ENCODE results near the gene NUP93. TPM values are rescaled to one million over a fixed set of nuclear protein-coding genes. Genes with fewer than 3 reads are reported as not detected.

NUP93 gene
- polyA plus RNA-seq, 1 of the 3 experiments (the other 2 are of a cell fraction), result 43.1 TPM

DNA sequence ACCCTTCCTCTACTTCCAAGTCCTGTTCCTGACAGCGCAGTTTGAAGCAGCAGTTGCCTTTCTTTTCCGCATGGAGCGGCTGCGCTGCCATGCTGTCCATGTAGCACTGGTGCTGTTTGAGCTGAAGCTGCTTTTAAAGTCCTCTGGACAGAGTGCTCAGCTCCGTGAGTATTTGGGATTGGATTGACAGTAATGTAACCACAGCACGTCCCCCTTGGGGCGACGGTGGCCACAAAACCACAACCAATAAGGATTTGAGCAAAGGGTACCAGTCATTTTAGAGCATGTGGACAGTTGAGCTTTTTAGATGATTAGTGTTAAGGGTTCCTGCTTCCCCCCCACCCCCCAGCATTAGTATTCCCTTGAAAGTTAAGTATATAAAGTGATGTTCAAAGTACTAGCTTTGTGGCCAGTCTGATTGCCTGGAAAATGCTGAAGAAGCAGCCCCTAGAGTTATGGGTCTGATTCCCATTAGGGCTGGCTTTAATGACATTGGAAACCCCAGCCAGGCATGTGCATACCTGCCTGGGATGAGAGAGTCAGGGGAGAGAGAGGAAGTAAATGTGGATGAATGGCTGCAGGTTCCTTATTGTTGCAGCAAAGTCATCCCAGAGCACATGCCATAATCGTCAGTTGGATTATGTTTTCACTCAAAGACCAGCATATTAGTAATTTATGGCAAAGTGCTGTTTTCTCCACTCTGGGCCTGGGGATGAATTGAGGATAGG is 103.5 kb downstream of the NUP93 start:
- Histone ChIP-seq H2AFZ (ENCODE audit: low read depth) (no peak overlapping the region), H3K4me1 (ENCODE audit: control insufficient read depth in 1 of 2, insufficient read depth in 2 of 2, low read depth in 1 of 2, low read length in 1 of 2) (peaks cover 0 to 6% of the 10 kb centered on the region in 2 experiments; a peak in 1 of 4 replicates), H3K4me2 (no peak overlapping the region), H3K36me3 (replicated peaks in 1 of 2; ENCODE audit: control insufficient read depth in 1 of 2, insufficient read depth in 2 of 2, low read length in 1 of 2) (peaks cover 38 to 60% of the 10 kb centered on the region in 2 experiments), H3F3A (replicated peaks; ENCODE audit: insufficient read depth) (no peaks in the 10 kb centered on the region), H3K9ac (no peak overlapping the region), H4K20me1 (ENCODE audit: insufficient read depth) (no peaks in the 10 kb centered on the region), H3K27ac (ENCODE audit: low read depth in 2 of 2, low read length in 1 of 2) (no peak overlapping the region), H3K9me3 (no peaks in the 10 kb centered on the region), H3K79me2 (ENCODE audit: insufficient read depth) (no peaks in the 10 kb centered on the region), H3K9me2 (no peaks in the 10 kb centered on the region), H3K27me3 (ENCODE audit: insufficient read depth) (no peaks in the 10 kb centered on the region), H3K4me3 (ENCODE audit: low read depth in 2 of 2, low read length in 1 of 2) (no peak overlapping the region)
- no peak for DNase-seq
- ChIA-PET CTCF (interaction anchor here (0.7 to 1.2 kb wide), 2 partner anchors 33 to 34 kb away, joined by 3 read pairs; no protein-coding TSS in a partner anchor), POLR2A (no interaction called here)
- TF ChIP-seq NFIC (IDR thresholded peaks at IDR 0.05; ENCODE audit: borderline replicate concordance) (no peak), USF2 (IDR thresholded peaks at IDR 0.05; ENCODE audit: borderline replicate concordance, low read depth, low read length) (no peak), MXI1 (IDR thresholded peaks at IDR 0.05; ENCODE audit: low read depth, low read length) (no peak), SIN3A (IDR thresholded peaks at IDR 0.05; ENCODE audit: borderline replicate concordance, low read depth, low read length) (no peak), FOSL2 (IDR thresholded peaks at IDR 0.05; ENCODE audit: borderline replicate concordance, low read depth) (no peak), TCF12 (IDR thresholded peaks at IDR 0.05) (no peak), RFX5 (IDR thresholded peaks at IDR 0.05; ENCODE audit: low read length) (no peak), USF1 (IDR thresholded peaks at IDR 0.05; ENCODE audit: borderline replicate concordance, low read depth) (no peak), FOXM1 (IDR thresholded peaks at IDR 0.05; ENCODE audit: low read depth) (no peak), RAD21 (IDR thresholded peaks at IDR 0.05; ENCODE audit: low read length) (no peak), EP300 (IDR thresholded peaks at IDR 0.05; ENCODE audit: borderline replicate concordance in 1 of 2, low read depth in 1 of 2, low read length in 1 of 2) (no peak), FOXJ3 (CRISPR knock-in tag; IDR thresholded peaks at IDR 0.05) (no peak), ELF1 (IDR thresholded peaks at IDR 0.05) (no peak), SMC3 (IDR thresholded peaks at IDR 0.05; ENCODE audit: low read depth, low read length) (no peak)
- TF ChIP-seq, protein P1, sequence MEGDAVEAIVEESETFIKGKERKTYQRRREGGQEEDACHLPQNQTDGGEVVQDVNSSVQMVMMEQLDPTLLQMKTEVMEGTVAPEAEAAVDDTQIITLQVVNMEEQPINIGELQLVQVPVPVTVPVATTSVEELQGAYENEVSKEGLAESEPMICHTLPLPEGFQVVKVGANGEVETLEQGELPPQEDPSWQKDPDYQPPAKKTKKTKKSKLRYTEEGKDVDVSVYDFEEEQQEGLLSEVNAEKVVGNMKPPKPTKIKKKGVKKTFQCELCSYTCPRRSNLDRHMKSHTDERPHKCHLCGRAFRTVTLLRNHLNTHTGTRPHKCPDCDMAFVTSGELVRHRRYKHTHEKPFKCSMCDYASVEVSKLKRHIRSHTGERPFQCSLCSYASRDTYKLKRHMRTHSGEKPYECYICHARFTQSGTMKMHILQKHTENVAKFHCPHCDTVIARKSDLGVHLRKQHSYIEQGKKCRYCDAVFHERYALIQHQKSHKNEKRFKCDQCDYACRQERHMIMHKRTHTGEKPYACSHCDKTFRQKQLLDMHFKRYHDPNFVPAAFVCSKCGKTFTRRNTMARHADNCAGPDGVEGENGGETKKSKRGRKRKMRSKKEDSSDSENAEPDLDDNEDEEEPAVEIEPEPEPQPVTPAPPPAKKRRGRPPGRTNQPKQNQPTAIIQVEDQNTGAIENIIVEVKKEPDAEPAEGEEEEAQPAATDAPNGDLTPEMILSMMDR (IDR thresholded peaks at IDR 0.05), result no peak
- TF ChIP-seq, protein P2, sequence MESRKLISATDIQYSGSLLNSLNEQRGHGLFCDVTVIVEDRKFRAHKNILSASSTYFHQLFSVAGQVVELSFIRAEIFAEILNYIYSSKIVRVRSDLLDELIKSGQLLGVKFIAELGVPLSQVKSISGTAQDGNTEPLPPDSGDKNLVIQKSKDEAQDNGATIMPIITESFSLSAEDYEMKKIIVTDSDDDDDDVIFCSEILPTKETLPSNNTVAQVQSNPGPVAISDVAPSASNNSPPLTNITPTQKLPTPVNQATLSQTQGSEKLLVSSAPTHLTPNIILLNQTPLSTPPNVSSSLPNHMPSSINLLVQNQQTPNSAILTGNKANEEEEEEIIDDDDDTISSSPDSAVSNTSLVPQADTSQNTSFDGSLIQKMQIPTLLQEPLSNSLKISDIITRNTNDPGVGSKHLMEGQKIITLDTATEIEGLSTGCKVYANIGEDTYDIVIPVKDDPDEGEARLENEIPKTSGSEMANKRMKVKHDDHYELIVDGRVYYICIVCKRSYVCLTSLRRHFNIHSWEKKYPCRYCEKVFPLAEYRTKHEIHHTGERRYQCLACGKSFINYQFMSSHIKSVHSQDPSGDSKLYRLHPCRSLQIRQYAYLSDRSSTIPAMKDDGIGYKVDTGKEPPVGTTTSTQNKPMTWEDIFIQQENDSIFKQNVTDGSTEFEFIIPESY (IDR thresholded peaks at IDR 0.05; ENCODE audit: borderline replicate concordance, low read depth), result no peak
- WGBS (ENCODE audit: low lambda C conversion rate), result 95% methylated on average over 9 of the region's 9 CpGs
